ENCODE data around the gene XPA.

The XPA gene

GRCh38 chr9:97651646-97652045 is 45.5 kb downstream of the XPA start:
- DNase-seq (ENCODE audit: low spot score), result no peak

- DNase-seq (ENCODE audit: low spot score), result no peak
These were observed 49.1 kb downstream of the XPA start for GRCh38 chr9:97647996-97648395.

DNA sequence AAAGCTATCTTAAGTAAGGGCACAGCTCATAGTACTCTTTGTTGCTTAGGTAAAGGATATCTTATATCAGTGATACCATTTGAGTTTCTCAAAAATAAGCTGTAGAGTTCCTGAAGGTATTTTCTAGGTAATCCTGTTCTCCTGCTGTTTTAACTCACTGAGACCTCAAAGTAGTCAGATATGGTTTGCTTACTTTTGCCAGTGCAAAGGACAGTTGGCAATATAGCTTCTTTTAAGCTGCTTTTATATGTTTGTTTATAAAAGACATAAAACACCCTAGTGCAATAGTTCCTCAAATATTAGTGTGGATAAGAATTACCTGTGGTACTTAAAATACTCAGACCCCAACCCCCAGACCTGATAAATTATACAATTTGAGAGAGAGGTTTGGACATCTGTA is 51.4 kb downstream of the XPA start:
- no peak for DNase-seq (ENCODE audit: low spot score)

DNA sequence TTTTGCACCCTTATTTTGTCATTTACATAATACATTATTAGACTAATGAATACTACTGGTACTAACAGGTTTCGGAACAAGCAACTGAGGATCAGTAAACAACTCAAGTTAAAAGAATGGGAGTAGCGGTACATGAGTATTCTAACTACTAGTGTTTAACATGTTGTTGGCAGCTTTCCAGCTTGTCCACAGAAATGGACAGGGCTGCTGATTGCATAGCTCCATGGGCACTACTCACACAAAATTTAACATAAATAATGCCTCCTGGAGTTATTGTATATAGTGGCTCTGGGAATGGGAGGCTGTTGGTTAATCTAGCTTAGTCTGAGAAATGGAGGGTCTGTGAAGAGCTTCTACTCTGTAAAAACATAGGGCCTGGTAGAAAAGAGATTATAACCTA is 56.8 kb downstream of the XPA start:
- no peak for DNase-seq (ENCODE audit: low spot score)

- DNase-seq (ENCODE audit: low spot score), result no peak
These were observed 58.5 kb downstream of the XPA start for GRCh38 chr9:97638666-97639065.

DNA sequence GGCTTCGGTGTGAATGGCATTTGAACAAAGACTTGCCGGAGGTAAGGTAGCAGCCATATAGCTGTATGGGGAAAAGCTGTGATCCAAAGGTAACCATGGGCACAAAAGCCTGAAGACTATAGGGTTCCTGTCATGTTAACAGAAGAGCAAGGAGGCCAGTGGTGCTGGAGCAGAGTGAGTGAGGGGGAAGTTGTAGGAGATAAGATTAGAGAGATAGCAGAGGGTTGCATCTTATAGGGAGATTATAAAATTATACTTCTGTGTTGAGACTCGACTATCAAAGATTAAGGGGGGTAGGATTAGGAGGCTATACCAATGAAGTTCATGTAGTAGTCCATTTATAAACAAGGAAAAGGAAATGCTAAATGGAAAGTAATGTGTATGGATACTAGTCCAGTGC is 60.2 kb downstream of the XPA start:
- DNase-seq (ENCODE audit: low spot score), result no peak

- no peak for DNase-seq (ENCODE audit: low spot score)
These were observed 62.1 kb downstream of the XPA start for GRCh38 chr9:97635026-97635425.

DNA sequence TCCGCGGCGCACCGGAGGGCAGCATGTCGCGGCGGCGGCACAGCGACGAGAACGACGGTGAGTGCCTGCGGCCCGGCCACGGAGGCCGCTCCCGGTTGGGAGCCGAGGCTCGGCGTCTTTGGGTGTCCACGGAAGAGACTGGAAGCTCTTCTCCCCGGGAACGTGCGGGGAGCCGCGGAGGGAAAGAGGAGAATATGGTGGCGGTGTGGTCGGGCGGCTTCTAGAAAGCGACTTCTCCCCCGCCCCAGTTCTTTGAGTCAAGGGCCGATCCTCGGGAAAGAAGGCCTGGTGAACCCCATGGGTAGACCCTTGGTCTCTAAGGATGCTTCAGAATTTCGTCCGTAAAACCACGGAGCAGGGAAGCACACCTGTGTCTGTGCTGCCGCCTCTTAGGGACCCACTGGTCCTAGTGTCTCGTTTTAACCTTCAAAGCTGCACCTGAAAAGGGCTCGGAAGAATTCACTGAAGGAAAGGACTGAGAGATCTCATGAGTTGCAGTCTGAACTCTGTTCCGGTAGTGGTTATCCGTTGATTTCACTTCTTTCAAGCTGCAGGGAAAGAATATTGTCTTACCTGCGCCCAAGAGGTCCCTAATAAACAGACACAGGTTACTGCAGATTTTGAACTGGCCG is 63.2 kb downstream of the XPA start:
- peak; percentile 9 for DNase-seq (ENCODE audit: low spot score)

GRCh38 chr9:97632985-97633858 is 63.9 kb downstream of the XPA start, which contains the start of the genes NCBP1 and TSTD2:
Gene NCBP1, plus strand, starts transcription at chr9:97633821. Its CDS starts 61 bp downstream, at chr9:97633882.
Gene TSTD2, minus strand, starts transcription at chr9:97633368. Its CDS starts 5,806 bp downstream, at chr9:97627562.
- DNase-seq (ENCODE audit: low spot score), result peak; percentile 99

GRCh38 chr9:97632248-97632984 is 64.7 kb downstream of the XPA start:
- peak; percentile 13 for DNase-seq (ENCODE audit: low spot score)

DNA sequence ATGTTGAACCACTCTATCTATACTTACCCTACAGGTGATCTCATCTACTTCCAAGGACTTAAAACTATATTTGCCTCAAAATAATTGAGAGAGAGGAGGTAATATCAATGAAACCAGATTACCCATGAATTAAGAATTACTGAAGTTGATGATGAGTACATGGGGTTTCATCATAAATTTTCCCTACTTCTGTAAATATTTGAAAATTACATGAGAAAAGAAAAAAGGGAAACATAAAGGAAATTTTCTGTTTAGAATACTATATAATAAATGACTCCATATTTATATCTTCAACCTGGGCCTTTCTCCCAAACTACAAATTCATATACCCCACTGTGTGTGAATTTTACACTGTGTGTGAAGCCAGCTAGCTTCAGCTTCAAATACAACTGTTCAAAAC is 66.5 kb downstream of the XPA start:
- DNase-seq (ENCODE audit: low spot score), result no peak

DNA sequence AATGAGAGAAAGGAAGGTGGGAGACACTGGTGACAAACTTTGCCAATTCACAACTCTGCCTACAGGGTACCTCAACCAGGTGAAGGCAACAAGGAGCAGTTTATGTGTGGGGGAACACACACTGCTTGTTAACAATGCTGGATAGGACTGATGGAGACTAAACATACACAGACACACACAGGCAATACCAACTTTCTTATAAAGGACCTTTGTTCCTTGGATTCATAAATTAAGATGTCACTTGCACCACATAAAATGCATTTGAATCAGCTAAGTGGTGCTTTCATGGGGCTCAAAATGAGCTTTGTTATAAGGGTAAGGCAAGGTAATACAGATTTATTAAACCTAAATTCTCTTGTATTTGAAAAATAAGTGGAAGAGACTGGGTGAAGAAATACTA is 68.0 kb downstream of the XPA start:
- no peak for DNase-seq (ENCODE audit: low spot score)

DNA sequence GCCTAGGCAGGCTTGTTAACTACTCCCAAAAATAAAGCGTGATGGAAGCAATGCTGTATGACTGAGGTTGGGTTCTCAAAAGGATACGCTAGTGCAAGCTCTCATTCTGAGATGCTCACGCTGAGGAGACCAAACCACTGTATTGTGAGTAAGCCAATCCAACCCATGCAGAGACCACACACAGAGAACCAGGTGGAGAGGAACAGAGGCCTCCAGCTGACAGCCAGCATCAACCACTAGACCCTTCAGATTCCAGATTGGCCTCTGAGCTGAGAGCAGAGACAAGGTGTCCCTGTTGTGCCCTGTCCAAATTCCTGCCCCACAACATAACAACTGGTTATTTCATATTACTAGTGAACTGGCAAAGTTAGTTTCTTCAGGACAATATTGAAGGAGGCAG is 68.5 kb downstream of the XPA start:
- DNase-seq (ENCODE audit: low spot score), result no peak

- DNase-seq (ENCODE audit: low spot score), result no peak
These were observed 69.5 kb downstream of the XPA start for GRCh38 chr9:97627624-97628023.

DNA sequence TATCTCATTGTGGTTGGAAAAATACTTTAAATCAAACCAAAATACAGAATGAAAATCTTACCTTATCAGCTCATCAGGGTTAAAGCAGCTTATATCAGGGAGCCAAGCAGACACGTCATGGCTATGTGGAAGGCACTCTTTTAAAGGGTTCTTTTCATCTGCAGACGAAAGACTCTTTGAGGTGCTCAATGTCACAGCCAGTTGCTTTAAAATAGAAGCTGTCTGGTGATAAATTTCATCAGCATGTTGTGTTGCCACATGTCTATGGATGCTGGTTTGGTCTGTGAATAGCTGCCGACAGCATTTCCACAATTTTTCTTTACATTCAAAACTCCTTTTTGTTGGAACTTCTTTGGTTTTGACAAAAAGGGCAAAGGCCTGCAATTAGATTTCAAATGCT is 71.5 kb downstream of the XPA start:
- no peak for DNase-seq (ENCODE audit: low spot score)
